Right atrium auricular region (tissue), 2 donors: Measurements from ENCODE around the gene MAGI1. TPM values are rescaled to one million over a fixed set of nuclear protein-coding genes. Genes with fewer than 3 reads are reported as not detected.

Experiments used
- DNase-seq: peaks from one replicate; pipeline ENCODE4 v3.0.0-alpha.2; 2019; ENCODE audit warnings: low spot score
- H3K27ac ChIP-seq, 2 donors: fragments of 200-600 bp; sonication (generic); 1 replicate in 1 of 2; 2 replicates in 1 of 2; pipeline ENCODE4 v1.5.1; 2016 to 2019
- H3K27me3 ChIP-seq, 2 donors: fragments of 200-600 bp; sonication (generic); one replicate each; pipeline versions ENCODE4 v1.5.1 to v1.6.0; 2017 to 2019
- H3K36me3 ChIP-seq: fragments of 200-600 bp; sonication (generic); one replicate; pipeline ENCODE4 v1.5.1; 2016
- H3K4me1 ChIP-seq, 2 donors: fragments of 200-600 bp; sonication (generic); one replicate each; pipeline versions ENCODE4 v1.5.1 to v1.6.0; 2017 to 2019
- H3K4me3 ChIP-seq, 2 donors: fragments of 200-600 bp; sonication (generic); 1 replicate in 1 of 2; 2 replicates in 1 of 2; pipeline ENCODE4 v1.5.1; 2017 to 2019; ENCODE audit warnings: mild to moderate bottlenecking in 1 of 2, moderate library complexity in 1 of 2
- H3K9me3 ChIP-seq, 2 donors: fragments of 200-600 bp; sonication (generic); one replicate each; pipeline ENCODE4 v1.5.1; 2019
- total RNA-seq, 2 donors: library from RNA; depleted of rRNA; stranded (reverse); fragments of >200 nt; gene quantifications; one replicate each; pipeline ENCODE4 v1.1.0, GENCODE V29; 2016
- TF ChIP-seq, protein P1 (sequence below), 2 donors: fragments of 200-600 bp; sonication (generic); IDR thresholded peaks; one replicate each; pipeline ENCODE4 v1.5.1; 2019; ENCODE audit warnings: antibody characterized with exemption in 2 of 2

Gene MAGI1
- total RNA-seq, 2 donors from 2014 or later, result 28.5 to 34.8 TPM

DNA sequence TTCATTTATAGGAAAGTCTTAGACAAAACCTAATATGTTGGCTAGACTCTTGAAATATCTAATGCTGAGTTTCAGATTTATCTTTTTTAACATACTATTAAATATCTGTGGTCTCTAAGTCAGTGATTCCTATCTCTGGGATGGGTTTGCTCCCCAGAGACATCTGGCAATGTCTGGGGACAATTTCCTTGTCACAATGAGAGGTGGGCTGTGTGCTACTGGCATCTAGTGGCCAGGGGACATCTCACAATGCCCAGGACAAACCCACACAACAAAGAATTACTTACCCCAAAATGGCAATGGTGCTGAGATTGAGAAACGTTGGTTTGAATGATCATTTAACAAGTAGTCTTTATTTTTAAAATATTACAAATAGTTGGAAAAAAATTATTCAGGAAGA, 602.1 kb downstream of the MAGI1 start:
- Histone ChIP-seq H3K9me3 (no peaks in the 10 kb centered on the region), H3K27ac (no peak overlapping the region), H3K36me3 (peaks cover 9% of the 10 kb centered on the region), H3K4me1 (peaks cover 0 to 6% of the 10 kb centered on the region in 2 donors), H3K4me3 (no peak overlapping the region), H3K27me3 (no peaks in the 10 kb centered on the region)
- DNase-seq, result no peak
- TF ChIP-seq, protein P1, sequence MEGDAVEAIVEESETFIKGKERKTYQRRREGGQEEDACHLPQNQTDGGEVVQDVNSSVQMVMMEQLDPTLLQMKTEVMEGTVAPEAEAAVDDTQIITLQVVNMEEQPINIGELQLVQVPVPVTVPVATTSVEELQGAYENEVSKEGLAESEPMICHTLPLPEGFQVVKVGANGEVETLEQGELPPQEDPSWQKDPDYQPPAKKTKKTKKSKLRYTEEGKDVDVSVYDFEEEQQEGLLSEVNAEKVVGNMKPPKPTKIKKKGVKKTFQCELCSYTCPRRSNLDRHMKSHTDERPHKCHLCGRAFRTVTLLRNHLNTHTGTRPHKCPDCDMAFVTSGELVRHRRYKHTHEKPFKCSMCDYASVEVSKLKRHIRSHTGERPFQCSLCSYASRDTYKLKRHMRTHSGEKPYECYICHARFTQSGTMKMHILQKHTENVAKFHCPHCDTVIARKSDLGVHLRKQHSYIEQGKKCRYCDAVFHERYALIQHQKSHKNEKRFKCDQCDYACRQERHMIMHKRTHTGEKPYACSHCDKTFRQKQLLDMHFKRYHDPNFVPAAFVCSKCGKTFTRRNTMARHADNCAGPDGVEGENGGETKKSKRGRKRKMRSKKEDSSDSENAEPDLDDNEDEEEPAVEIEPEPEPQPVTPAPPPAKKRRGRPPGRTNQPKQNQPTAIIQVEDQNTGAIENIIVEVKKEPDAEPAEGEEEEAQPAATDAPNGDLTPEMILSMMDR (IDR thresholded peaks at IDR 0.05), result peak in 1 of 2 donors; percentile 58

GRCh38 chr3:65433480-65433879, 605.2 kb downstream of the MAGI1 start:
- Histone ChIP-seq H3K27ac (no peak overlapping the region), H3K36me3 (peaks cover 28% of the 10 kb centered on the region), H3K9me3 (no peaks in the 10 kb centered on the region), H3K27me3 (no peaks in the 10 kb centered on the region), H3K4me1 (no peaks in the 10 kb centered on the region), H3K4me3 (no peak overlapping the region)
- DNase-seq, result no peak
- TF ChIP-seq, protein P1 (IDR thresholded peaks at IDR 0.05), result no peak

DNA sequence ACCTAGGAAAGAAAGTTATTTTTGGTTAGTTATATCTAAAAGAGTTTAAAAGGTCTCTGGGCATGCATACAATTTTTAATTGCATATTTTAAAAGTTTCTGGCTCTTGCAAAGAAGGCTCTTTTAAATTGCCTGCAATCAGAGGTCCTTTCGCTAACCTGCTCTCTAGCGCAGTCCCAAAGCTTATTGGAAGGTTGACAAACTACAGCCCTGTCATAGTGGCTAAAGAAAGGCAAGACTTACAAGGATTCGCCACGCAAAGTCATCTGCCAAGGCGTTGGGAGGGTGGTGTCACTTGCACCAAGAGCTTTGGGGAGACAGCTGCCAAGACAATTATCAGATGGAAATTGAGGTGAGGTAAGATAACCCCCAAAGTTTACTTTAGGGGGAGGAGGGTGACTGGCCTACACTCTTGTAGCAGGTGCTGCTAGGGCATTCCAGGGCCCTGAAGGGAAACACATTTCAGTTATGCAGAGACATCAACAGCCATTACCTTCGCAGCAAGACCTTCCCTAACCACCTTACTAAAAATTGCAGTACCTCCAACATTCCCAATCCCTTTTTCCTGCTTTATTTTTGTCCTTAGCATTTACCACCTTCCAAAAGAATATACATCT, 606.2 kb downstream of the MAGI1 start:
- Histone ChIP-seq H3K27ac (no peak overlapping the region), H3K4me3 (no peak overlapping the region), H3K36me3 (peaks cover 27% of the 10 kb centered on the region), H3K27me3 (no peaks in the 10 kb centered on the region), H3K9me3 (no peaks in the 10 kb centered on the region), H3K4me1 (no peaks in the 10 kb centered on the region)
- DNase-seq, result no peak
- TF ChIP-seq, protein P1 (IDR thresholded peaks at IDR 0.05), result no peak

DNA sequence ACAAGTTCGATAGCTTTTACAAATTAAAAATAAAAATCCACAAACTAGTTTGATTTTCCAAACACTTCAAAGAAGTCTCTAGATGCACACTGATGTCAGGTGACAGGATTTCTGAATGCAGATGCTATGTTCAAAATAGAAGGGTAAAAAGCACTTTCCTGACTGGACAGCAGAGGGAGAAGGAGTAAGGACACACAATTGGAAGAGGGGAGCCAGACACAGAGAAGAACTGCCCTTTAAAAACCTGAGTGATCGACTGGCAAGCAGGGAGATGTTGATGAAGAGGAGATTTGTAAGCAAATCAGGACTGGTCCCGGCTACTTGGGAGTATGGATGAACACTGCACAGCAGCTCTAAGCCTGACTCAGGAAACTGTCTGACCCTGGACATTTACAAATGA, 612.8 kb downstream of the MAGI1 start:
- Histone ChIP-seq H3K36me3 (peaks cover 28% of the 10 kb centered on the region), H3K27ac (no peak overlapping the region), H3K4me1 (peaks cover 0 to 6% of the 10 kb centered on the region in 2 donors), H3K27me3 (no peaks in the 10 kb centered on the region), H3K4me3 (no peak overlapping the region), H3K9me3 (no peaks in the 10 kb centered on the region)
- DNase-seq, result no peak
- TF ChIP-seq, protein P1 (IDR thresholded peaks at IDR 0.05), result peak in 1 of 2 donors; percentile 55

- Histone ChIP-seq H3K4me3 (no peak overlapping the region), H3K9me3 (no peaks in the 10 kb centered on the region), H3K27ac (no peak overlapping the region), H3K27me3 (no peaks in the 10 kb centered on the region), H3K4me1 (peaks cover 0 to 6% of the 10 kb centered on the region in 2 donors), H3K36me3 (no peaks in the 10 kb centered on the region)
- TF ChIP-seq, protein P1 (IDR thresholded peaks at IDR 0.05), result no peak
- no peak for DNase-seq
Measured at GRCh38 chr3:65422154-65422553, 616.6 kb downstream of the MAGI1 start.

GRCh38 chr3:65419233-65419632, 619.5 kb downstream of the MAGI1 start:
- Histone ChIP-seq H3K27ac (no peak overlapping the region), H3K4me3 (no peak overlapping the region), H3K36me3 (no peaks in the 10 kb centered on the region), H3K9me3 (no peaks in the 10 kb centered on the region), H3K4me1 (peaks cover 0 to 6% of the 10 kb centered on the region in 2 donors), H3K27me3 (no peaks in the 10 kb centered on the region)
- TF ChIP-seq, protein P1 (IDR thresholded peaks at IDR 0.05), result no peak
- DNase-seq, result no peak
